ENCODE data around the gene TEAD1. TPM values are rescaled to one million over a fixed set of nuclear protein-coding genes. Genes with fewer than 3 reads are reported as not detected.
A peak's percentile ranks its signal among the peaks of the same experiment; 100 is the strongest.

TEAD1 gene
- total and polyA plus RNA-seq, 4 donors, result 9.1 to 38.4 (median 10.7) TPM

- no peak overlapping the region for H3K4me3 ChIP-seq (ENCODE audit: low read depth in 1 of 3, low read length in 3 of 3)
- WGBS, result 93% methylated on average over 2 of the region's 2 CpGs
- no peak for DNase-seq (ENCODE audit: low spot score)
- no peaks in the 10 kb centered on the region for H3K9me3 ChIP-seq (ENCODE audit: control insufficient read depth in 4 of 4, low read length in 3 of 4)
- no peak for TF ChIP-seq FOXA1 (IDR thresholded peaks at IDR 0.05)
- TF ChIP-seq CTCF (IDR thresholded peaks at IDR 0.05; ENCODE audit: low read depth, low read length, missing input control), result no peak
- TF ChIP-seq YY1 (IDR thresholded peaks at IDR 0.05), result no peak
- TF ChIP-seq SP1 (IDR thresholded peaks at IDR 0.05), result no peak
- TF ChIP-seq ATF3 (IDR thresholded peaks at IDR 0.05), result no peak
- TF ChIP-seq REST (IDR thresholded peaks at IDR 0.05), result no peak
- TF ChIP-seq NR2F2 (IDR thresholded peaks at IDR 0.05), result no peak
- no peak overlapping the region for H3K27ac ChIP-seq (ENCODE audit: low read depth in 1 of 2, low read length in 2 of 2)
- no peaks in the 10 kb centered on the region for H3K27me3 ChIP-seq (ENCODE audit: control insufficient read depth in 4 of 4, insufficient read depth in 4 of 4, low read length in 3 of 4)
- no peak overlapping the region for H3K9ac ChIP-seq (ENCODE audit: low read depth in 1 of 2, low read length in 2 of 2)
- H3K4me1 ChIP-seq (ENCODE audit: control insufficient read depth in 4 of 4, insufficient read depth in 4 of 4, low read length in 3 of 4), result peaks cover 3 to 16% (median 7%) of the 10 kb centered on the region in 4 donors
- H3K36me3 ChIP-seq (ENCODE audit: control insufficient read depth in 4 of 4, insufficient read depth in 3 of 4, low read depth in 1 of 4, low read length in 3 of 4), result peaks cover 0 to 1% (median 0%) of the 10 kb centered on the region in 4 donors
These were observed 186.6 kb downstream of the TEAD1 start for GRCh38 chr11:12860827-12861226.

- 53% methylated on average over 13 of the region's 13 CpGs for WGBS
- TF ChIP-seq FOXA1 (IDR thresholded peaks at IDR 0.05), result no peak
- TF ChIP-seq TAF1 (conservative IDR thresholded peaks at IDR 0.05), result no peak
- no peak for TF ChIP-seq EGR1 (IDR thresholded peaks at IDR 0.05; ENCODE audit: low read depth in 2 of 2)
- TF ChIP-seq ATF3 (IDR thresholded peaks at IDR 0.05), result no peak
- no peak for TF ChIP-seq FOXA2 (IDR thresholded peaks at IDR 0.05)
- no peak for TF ChIP-seq CTCF (IDR thresholded peaks at IDR 0.05; ENCODE audit: low read depth, low read length, missing input control)
- no peak for TF ChIP-seq HNF4G (IDR thresholded peaks at IDR 0.05)
- peak in 1 of 2 donors; percentile 19 for TF ChIP-seq RAD21 (IDR thresholded peaks at IDR 0.05)
- no peak for TF ChIP-seq MAX (IDR thresholded peaks at IDR 0.05)
- Histone ChIP-seq H3K4me1 (ENCODE audit: control insufficient read depth in 4 of 4, insufficient read depth in 4 of 4, low read length in 3 of 4) (peaks cover 3 to 13% (median 5%) of the 10 kb centered on the region in 4 donors), H3K9ac (ENCODE audit: low read depth in 1 of 2, low read length in 2 of 2) (no peak overlapping the region), H3K4me3 (ENCODE audit: low read depth in 1 of 3, low read length in 3 of 3) (no peak overlapping the region), H3K27ac (ENCODE audit: low read depth in 1 of 2, low read length in 2 of 2) (peak overlapping the region in 1 of 2 donors; percentile 25), H3K27me3 (ENCODE audit: control insufficient read depth in 4 of 4, insufficient read depth in 4 of 4, low read length in 3 of 4) (no peaks in the 10 kb centered on the region), H3K36me3 (ENCODE audit: control insufficient read depth in 4 of 4, insufficient read depth in 3 of 4, low read depth in 1 of 4, low read length in 3 of 4) (peaks cover 0 to under 1% (median 0%) of the 10 kb centered on the region in 4 donors), H3K9me3 (ENCODE audit: control insufficient read depth in 4 of 4, low read length in 3 of 4) (no peaks in the 10 kb centered on the region)
- DNase-seq (ENCODE audit: low spot score), result no peak
These were observed 188.7 kb downstream of the TEAD1 start for GRCh38 chr11:12862696-12863469.

All from liver (tissue), 9 donors.